Measurements from ENCODE around the gene THADA. TPM values are rescaled to one million over a fixed set of nuclear protein-coding genes. Genes with fewer than 3 reads are reported as not detected.

Gene THADA
- total RNA-seq, 3 donors from 2014 or later (not counting 1 experiment from before 2014, with no cell fraction given) = 34.1 to 35.7 (median 35.3) TPM

- no peaks in the 10 kb centered on the region for H3K4me1 ChIP-seq (ENCODE audit: control insufficient read depth, insufficient read depth, low read length)
- no peaks in the 10 kb centered on the region for H3K27me3 ChIP-seq (ENCODE audit: control insufficient read depth, insufficient read depth, low read length)
- no peak for DNase-seq
- WGBS (ENCODE audit: insufficient coverage) = 79% methylated on average over 3 of the region's 5 CpGs
- H3K4me3 Mint-ChIP-seq = no peak overlapping the region
- no peaks in the 10 kb centered on the region for H3K36me3 ChIP-seq (ENCODE audit: control insufficient read depth, insufficient read depth, low read length)
- H3K4me1 Mint-ChIP-seq = peaks cover 19 to 28% of the 10 kb centered on the region in 2 donors
- H3K36me3 Mint-ChIP-seq = peaks cover 5% of the 10 kb centered on the region
- H3K27ac Mint-ChIP-seq = no peak overlapping the region
- H3K27ac ChIP-seq (ENCODE audit: low read length) = no peak overlapping the region
- intact Hi-C loops (cut with micrococcal nuclease) = no loop called here
- no peak for ATAC-seq
- TF ChIP-seq CTCF (IDR thresholded peaks at IDR 0.05) = no peak
- H3K9me3 Mint-ChIP-seq = peaks cover 0 to 4% of the 10 kb centered on the region in 2 donors
- no peaks in the 10 kb centered on the region for H3K27me3 Mint-ChIP-seq (ENCODE audit: low read depth in 2 of 2)
- no peaks in the 10 kb centered on the region for H3K9me3 ChIP-seq (ENCODE audit: control insufficient read depth, insufficient read depth, low read length)
- no peak overlapping the region for H3K4me3 ChIP-seq (ENCODE audit: low read length)
Observed at GRCh38 chr2:43455296-43455695, 140.5 kb downstream of the THADA start.

GRCh38 chr2:43454791-43455190 lies 141.0 kb downstream of the THADA start:
- no peak for TF ChIP-seq CTCF (IDR thresholded peaks at IDR 0.05)
- WGBS (ENCODE audit: insufficient coverage) = 80% methylated on average over 1 of the region's 2 CpGs
- DNase-seq (no peak), ATAC-seq (no peak)
- Mint-ChIP-seq H3K36me3 (peaks cover 7% of the 10 kb centered on the region), H3K27me3 (ENCODE audit: low read depth in 2 of 2) (no peaks in the 10 kb centered on the region), H3K9me3 (peaks cover 0 to 4% of the 10 kb centered on the region in 2 donors), H3K4me1 (peaks cover 18 to 27% of the 10 kb centered on the region in 2 donors), H3K4me3 (no peak overlapping the region), H3K27ac (no peak overlapping the region)
- no peaks in the 10 kb centered on the region for H3K4me1 ChIP-seq (ENCODE audit: control insufficient read depth, insufficient read depth, low read length)
- no peaks in the 10 kb centered on the region for H3K36me3 ChIP-seq (ENCODE audit: control insufficient read depth, insufficient read depth, low read length)
- no peaks in the 10 kb centered on the region for H3K27me3 ChIP-seq (ENCODE audit: control insufficient read depth, insufficient read depth, low read length)
- H3K27ac ChIP-seq (ENCODE audit: low read length) = no peak overlapping the region
- no peak overlapping the region for H3K4me3 ChIP-seq (ENCODE audit: low read length)
- H3K9me3 ChIP-seq (ENCODE audit: control insufficient read depth, insufficient read depth, low read length) = no peaks in the 10 kb centered on the region
- intact Hi-C loops (cut with micrococcal nuclease) = no loop called here

GRCh38 chr2:43453179-43454170 lies 142.4 kb downstream of the THADA start:
- H3K27ac Mint-ChIP-seq = no peak overlapping the region
- H3K36me3 ChIP-seq (ENCODE audit: control insufficient read depth, insufficient read depth, low read length) = no peaks in the 10 kb centered on the region
- H3K9me3 Mint-ChIP-seq = peaks cover 0 to 4% of the 10 kb centered on the region in 2 donors
- WGBS (ENCODE audit: insufficient coverage) = 98% methylated on average over 6 of the region's 6 CpGs
- H3K36me3 Mint-ChIP-seq = peaks cover 18% of the 10 kb centered on the region
- no peak for TF ChIP-seq CTCF (IDR thresholded peaks at IDR 0.05)
- no peaks in the 10 kb centered on the region for H3K27me3 Mint-ChIP-seq (ENCODE audit: low read depth in 2 of 2)
- ATAC-seq = no peak
- intact Hi-C loops (cut with micrococcal nuclease) = no loop called here
- H3K4me3 Mint-ChIP-seq = no peak overlapping the region
- no peaks in the 10 kb centered on the region for H3K9me3 ChIP-seq (ENCODE audit: control insufficient read depth, insufficient read depth, low read length)
- peaks cover 18 to 27% of the 10 kb centered on the region in 2 donors for H3K4me1 Mint-ChIP-seq
- H3K27me3 ChIP-seq (ENCODE audit: control insufficient read depth, insufficient read depth, low read length) = no peaks in the 10 kb centered on the region
- H3K4me3 ChIP-seq (ENCODE audit: low read length) = no peak overlapping the region
- no peak overlapping the region for H3K27ac ChIP-seq (ENCODE audit: low read length)
- no peaks in the 10 kb centered on the region for H3K4me1 ChIP-seq (ENCODE audit: control insufficient read depth, insufficient read depth, low read length)
- DNase-seq = no peak

Measured in natural killer cell (primary cell).